Measurements from ENCODE around the gene PPP5C. TPM values are rescaled to one million over a fixed set of nuclear protein-coding genes. Genes with fewer than 3 reads are reported as not detected.

Gene PPP5C
- total RNA-seq, 4 donors from 2014 or later = 26.1 to 92.3 (median 62.5) TPM

GRCh38 chr19:46355234-46356148, 8.6 kb downstream of the PPP5C start:
- Histone ChIP-seq H3K9me3 (no peaks in the 10 kb centered on the region), H3K27me3 (no peaks in the 10 kb centered on the region), H3K4me3 (no peak overlapping the region), H3K4me1 (peaks cover 0 to 16% of the 10 kb centered on the region in 2 donors), H3K27ac (no peak overlapping the region), H3K36me3 (no peaks in the 10 kb centered on the region)
- TF ChIP-seq POLR2A (IDR thresholded peaks at IDR 0.05) = no peak
- TF ChIP-seq, protein P1, sequence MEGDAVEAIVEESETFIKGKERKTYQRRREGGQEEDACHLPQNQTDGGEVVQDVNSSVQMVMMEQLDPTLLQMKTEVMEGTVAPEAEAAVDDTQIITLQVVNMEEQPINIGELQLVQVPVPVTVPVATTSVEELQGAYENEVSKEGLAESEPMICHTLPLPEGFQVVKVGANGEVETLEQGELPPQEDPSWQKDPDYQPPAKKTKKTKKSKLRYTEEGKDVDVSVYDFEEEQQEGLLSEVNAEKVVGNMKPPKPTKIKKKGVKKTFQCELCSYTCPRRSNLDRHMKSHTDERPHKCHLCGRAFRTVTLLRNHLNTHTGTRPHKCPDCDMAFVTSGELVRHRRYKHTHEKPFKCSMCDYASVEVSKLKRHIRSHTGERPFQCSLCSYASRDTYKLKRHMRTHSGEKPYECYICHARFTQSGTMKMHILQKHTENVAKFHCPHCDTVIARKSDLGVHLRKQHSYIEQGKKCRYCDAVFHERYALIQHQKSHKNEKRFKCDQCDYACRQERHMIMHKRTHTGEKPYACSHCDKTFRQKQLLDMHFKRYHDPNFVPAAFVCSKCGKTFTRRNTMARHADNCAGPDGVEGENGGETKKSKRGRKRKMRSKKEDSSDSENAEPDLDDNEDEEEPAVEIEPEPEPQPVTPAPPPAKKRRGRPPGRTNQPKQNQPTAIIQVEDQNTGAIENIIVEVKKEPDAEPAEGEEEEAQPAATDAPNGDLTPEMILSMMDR (IDR thresholded peaks at IDR 0.05) = no peak
- intact Hi-C loops (cut with DNase I; ENCODE audit: low total_unique reads) = no loop called here
- no peak for DNase-seq

- H3K27ac ChIP-seq = no peak overlapping the region
- no peaks in the 10 kb centered on the region for H3K36me3 ChIP-seq
- intact Hi-C loops (cut with DNase I; ENCODE audit: low total_unique reads) = no loop called here
- H3K27me3 ChIP-seq = no peaks in the 10 kb centered on the region
- H3K4me1 ChIP-seq = peaks cover 0 to 7% of the 10 kb centered on the region in 2 donors
- TF ChIP-seq, protein P1 (IDR thresholded peaks at IDR 0.05) = no peak
- TF ChIP-seq POLR2A (IDR thresholded peaks at IDR 0.05) = no peak
- no peak for DNase-seq
- no peak overlapping the region for H3K4me3 ChIP-seq
- H3K9me3 ChIP-seq = no peaks in the 10 kb centered on the region
Measured at GRCh38 chr19:46356149-46357055, 9.5 kb downstream of the PPP5C start.

DNA sequence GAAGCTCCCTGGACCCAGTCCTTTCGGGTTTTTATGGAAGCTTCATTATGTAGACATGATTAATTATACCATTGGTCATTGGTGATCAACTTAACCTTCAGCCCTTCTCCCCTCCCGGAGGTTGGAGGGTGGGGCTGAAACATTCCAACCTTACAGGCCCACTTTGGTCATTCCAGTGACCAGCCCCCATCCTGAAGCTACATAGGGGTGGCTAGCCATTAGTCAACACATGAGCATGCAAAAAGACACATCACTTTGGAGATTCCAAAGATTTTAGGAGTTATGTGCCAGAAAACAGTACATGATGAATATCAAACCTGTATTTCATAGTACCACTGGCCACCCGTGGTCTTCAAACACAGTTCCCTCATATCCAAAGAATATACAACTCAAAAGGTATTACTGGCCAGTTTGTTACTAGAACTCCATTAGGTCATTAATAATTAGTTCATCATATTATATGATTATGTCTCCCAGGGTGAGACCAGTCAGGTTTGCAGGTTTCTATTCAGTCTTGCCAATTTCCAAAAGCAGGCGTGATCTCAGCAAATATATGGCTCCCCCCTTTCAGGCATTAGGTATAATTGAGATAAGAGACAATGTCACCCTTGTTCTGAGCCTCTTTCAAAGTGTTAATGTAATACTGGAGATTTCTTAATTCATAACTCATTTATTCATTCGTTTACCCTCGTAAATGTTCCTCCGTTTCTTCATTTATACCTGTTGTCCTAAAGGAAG, 11.1 kb downstream of the PPP5C start:
- no peak overlapping the region for H3K27ac ChIP-seq
- no peaks in the 10 kb centered on the region for H3K9me3 ChIP-seq
- no peaks in the 10 kb centered on the region for H3K27me3 ChIP-seq
- no peak for DNase-seq
- no peaks in the 10 kb centered on the region for H3K4me1 ChIP-seq
- no peak overlapping the region for H3K4me3 ChIP-seq
- TF ChIP-seq POLR2A (IDR thresholded peaks at IDR 0.05) = no peak
- TF ChIP-seq, protein P1 (IDR thresholded peaks at IDR 0.05) = no peak
- intact Hi-C loops (cut with DNase I; ENCODE audit: low total_unique reads) = no loop called here
- H3K36me3 ChIP-seq = no peaks in the 10 kb centered on the region

- Histone ChIP-seq H3K4me3 (no peak overlapping the region), H3K27me3 (no peaks in the 10 kb centered on the region), H3K9me3 (no peaks in the 10 kb centered on the region), H3K27ac (no peak overlapping the region), H3K36me3 (no peaks in the 10 kb centered on the region), H3K4me1 (no peaks in the 10 kb centered on the region)
- intact Hi-C loops (cut with DNase I; ENCODE audit: low total_unique reads) = no loop called here
- TF ChIP-seq POLR2A (IDR thresholded peaks at IDR 0.05) = no peak
- TF ChIP-seq, protein P1 (IDR thresholded peaks at IDR 0.05) = no peak
- no peak for DNase-seq
Measured at GRCh38 chr19:46361915-46362314, 15.0 kb downstream of the PPP5C start.

Data from uterus (tissue), 4 donors.